Left ventricle myocardium inferior (tissue), 1 donor: ENCODE measurements around the gene KIAA1958. TPM values are rescaled to one million over a fixed set of nuclear protein-coding genes. Genes with fewer than 3 reads are reported as not detected.
"Not testable (repeated sequence)": the region's sequence is repeated elsewhere in the genome, so short reads cannot be mapped to it uniquely, and the experiment has no call there.

Experiments
- DNase-seq: peaks from one replicate; pipeline ENCODE4 v3.0.0-alpha.2; 2020
- H3K27ac ChIP-seq: fragments of 200-600 bp; replicated peaks from 2 replicates; pipeline ENCODE4 v1.8.0; 2021
- H3K27me3 ChIP-seq: fragments of 200-600 bp; 2 replicates; pipeline ENCODE4 v1.8.0; 2021; ENCODE audit warnings: low read depth
- H3K36me3 ChIP-seq: fragments of 200-600 bp; 2 replicates; pipeline ENCODE4 v1.8.0; 2021
- H3K4me1 ChIP-seq: fragments of 200-600 bp; 2 replicates; pipeline ENCODE4 v1.8.0; 2021
- H3K4me3 ChIP-seq: fragments of 200-600 bp; 2 replicates; pipeline ENCODE4 v1.8.0; 2021; ENCODE audit warnings: mild to moderate bottlenecking, moderate library complexity
- H3K9me3 ChIP-seq: fragments of 200-600 bp; replicated peaks from 2 replicates; pipeline ENCODE4 v1.8.0; 2021
- CTCF ChIP-seq: fragments of 200-600 bp; IDR thresholded peaks from 2 replicates; pipeline ENCODE4 v1.8.0; 2021; ENCODE audit warnings: antibody characterized with exemption, mild to moderate bottlenecking, borderline replicate concordance
- intact Hi-C: fragments of 100-400 bp; cut with micrococcal nuclease; formaldehyde crosslinking; loops from one replicate; pipeline ENCODE4 v1.11.0; 2022
- total RNA-seq: library from RNA; stranded (reverse); fragmentation: NEBNext Ultra II Directional; extraction: Animal tissue kit (Norgen Biotek cat#: 25700); gene quantifications from one replicate; pipeline ENCODE4 v1.2.1, GENCODE V29; 2021
- donor health status: DM: no; HTN: yes; CAD: no; lungs with severe emphysema.

Gene KIAA1958
- total RNA-seq, 1 donor from 2014 or later, result 5.6 TPM

- Histone ChIP-seq H3K4me3 (no peak overlapping the region), H3K27me3 (no peaks in the 10 kb centered on the region), H3K9me3 (no peaks in the 10 kb centered on the region), H3K36me3 (peaks cover 10% of the 10 kb centered on the region), H3K27ac (no peak overlapping the region), H3K4me1 (no peaks in the 10 kb centered on the region)
- no peak for TF ChIP-seq CTCF
- DNase-seq, result no peak
- intact Hi-C loops, result no loop called here
Observed at GRCh38 chr9:112659906-112660305, 173.3 kb downstream of the KIAA1958 start.

- H3K4me3 ChIP-seq, result no peak overlapping the region
- no peak for TF ChIP-seq CTCF
Observed at GRCh38 chr9:112663681-112664080, 177.1 kb downstream of the KIAA1958 start.

GRCh38 chr9:112664531-112664930, 177.9 kb downstream of the KIAA1958 start:
- no peak for DNase-seq
- intact Hi-C loops, result no loop called here
- Histone ChIP-seq H3K36me3 (peaks cover 5% of the 10 kb centered on the region), H3K27ac (no peak overlapping the region), H3K27me3 (no peaks in the 10 kb centered on the region), H3K9me3 (no peaks in the 10 kb centered on the region), H3K4me3 (no peak overlapping the region), H3K4me1 (no peaks in the 10 kb centered on the region)
- TF ChIP-seq CTCF, result no peak

More at GRCh38 chr9:112663681-112664080, 177.1 kb downstream of the KIAA1958 start:
- H3K4me1 ChIP-seq, result no peaks in the 10 kb centered on the region
- intact Hi-C loops, result no loop called here
- no peak for DNase-seq
- H3K27ac ChIP-seq, result no peak overlapping the region
- H3K36me3 ChIP-seq, result peaks cover 10% of the 10 kb centered on the region
- no peaks in the 10 kb centered on the region for H3K27me3 ChIP-seq
- H3K9me3 ChIP-seq, result no peaks in the 10 kb centered on the region

GRCh38 chr9:112665347-112665746, 178.7 kb downstream of the KIAA1958 start:
- H3K36me3 ChIP-seq, result no peaks in the 10 kb centered on the region
- H3K4me3 ChIP-seq, result no peak overlapping the region
- no peak for DNase-seq
- no peak overlapping the region for H3K27ac ChIP-seq
- no peaks in the 10 kb centered on the region for H3K9me3 ChIP-seq
- TF ChIP-seq CTCF, result peak; percentile 21
- no peaks in the 10 kb centered on the region for H3K27me3 ChIP-seq
- intact Hi-C loops, result no loop called here
- H3K4me1 ChIP-seq, result no peaks in the 10 kb centered on the region

GRCh38 chr9:112669326-112669725, 182.7 kb downstream of the KIAA1958 start:
- no peaks in the 10 kb centered on the region for H3K36me3 ChIP-seq
- H3K9me3 ChIP-seq, result no peaks in the 10 kb centered on the region
- H3K4me3 ChIP-seq, result no peak overlapping the region
- intact Hi-C loops, result no loop called here
- no peaks in the 10 kb centered on the region for H3K4me1 ChIP-seq
- no peak for TF ChIP-seq CTCF
- no peak overlapping the region for H3K27ac ChIP-seq
- no peaks in the 10 kb centered on the region for H3K27me3 ChIP-seq
- DNase-seq, result no peak

GRCh38 chr9:112670991-112671625, 184.5 kb downstream of the KIAA1958 start:
- no peak overlapping the region for H3K4me3 ChIP-seq
- no peak for DNase-seq
- H3K27ac ChIP-seq, result no peak overlapping the region
- H3K9me3 ChIP-seq, result no peaks in the 10 kb centered on the region
- H3K27me3 ChIP-seq, result no peaks in the 10 kb centered on the region
- intact Hi-C loops, result no loop called here
- no peaks in the 10 kb centered on the region for H3K36me3 ChIP-seq
- TF ChIP-seq CTCF, result no peak
- H3K4me1 ChIP-seq, result no peaks in the 10 kb centered on the region

- intact Hi-C loops, H3K4me3 ChIP-seq, DNase-seq, H3K27ac ChIP-seq, H3K36me3 ChIP-seq, H3K4me1 ChIP-seq, H3K27me3 ChIP-seq: not testable (repeated sequence)
- peaks cover 19% of the 10 kb centered on the region for H3K9me3 ChIP-seq
Observed at GRCh38 chr9:112673221-112673620, 186.6 kb downstream of the KIAA1958 start.
